Measurements from ENCODE around the gene ASB6. TPM values are rescaled to one million over a fixed set of nuclear protein-coding genes. Genes with fewer than 3 reads are reported as not detected.

The ASB6 gene
- total RNA-seq, 5 donors from 2014 or later (not counting 1 experiment from before 2014, with no cell fraction given), result 28.3 to 35.2 (median 30.8) TPM

- ChIA-PET CTCF (no interaction called here), POLR2A (no interaction called here)
- Histone ChIP-seq H3K4me3 (ENCODE audit: control insufficient read depth in 1 of 2, extremely low read depth in 1 of 2, low read length in 1 of 2) (no peak overlapping the region), H3K9me3 (no peaks in the 10 kb centered on the region), H3K4me1 (ENCODE audit: control insufficient read depth in 1 of 2, extremely low read depth in 1 of 2, insufficient read depth in 2 of 2, low read length in 2 of 2) (peaks cover 6 to 58% of the 10 kb centered on the region in 2 experiments), H3K36me3 (ENCODE audit: control insufficient read depth in 2 of 2, extremely low read depth in 1 of 2, insufficient read depth in 1 of 2, low read length in 1 of 2) (peaks cover 10 to 45% of the 10 kb centered on the region in 2 donors), H3K27ac (ENCODE audit: low read length) (no peak overlapping the region), H3K27me3 (replicated peaks in 1 of 2; ENCODE audit: control insufficient read depth in 2 of 2, extremely low read depth in 1 of 2, insufficient read depth in 2 of 2, low read length in 1 of 2) (no peaks in the 10 kb centered on the region)
- H3K36me3 Mint-ChIP-seq, result peaks cover 14% of the 10 kb centered on the region
- H3K27me3 Mint-ChIP-seq, result no peaks in the 10 kb centered on the region
- no peak overlapping the region for H3K4me3 Mint-ChIP-seq
- WGBS (ENCODE audit: insufficient coverage), result 87% methylated on average over 11 of the region's 19 CpGs
- no peak overlapping the region for H3K27ac Mint-ChIP-seq
- DNase-seq (no peak), ATAC-seq (replicated peaks in 1 of 4) (no peak)
- no peaks in the 10 kb centered on the region for H3K9me3 Mint-ChIP-seq
- H3K4me1 Mint-ChIP-seq, result peaks cover 49 to 59% (median 53%) of the 10 kb centered on the region in 3 donors
Observed at GRCh38 chr9:129631674-129632129, 10.2 kb downstream of the ASB6 start.

DNA sequence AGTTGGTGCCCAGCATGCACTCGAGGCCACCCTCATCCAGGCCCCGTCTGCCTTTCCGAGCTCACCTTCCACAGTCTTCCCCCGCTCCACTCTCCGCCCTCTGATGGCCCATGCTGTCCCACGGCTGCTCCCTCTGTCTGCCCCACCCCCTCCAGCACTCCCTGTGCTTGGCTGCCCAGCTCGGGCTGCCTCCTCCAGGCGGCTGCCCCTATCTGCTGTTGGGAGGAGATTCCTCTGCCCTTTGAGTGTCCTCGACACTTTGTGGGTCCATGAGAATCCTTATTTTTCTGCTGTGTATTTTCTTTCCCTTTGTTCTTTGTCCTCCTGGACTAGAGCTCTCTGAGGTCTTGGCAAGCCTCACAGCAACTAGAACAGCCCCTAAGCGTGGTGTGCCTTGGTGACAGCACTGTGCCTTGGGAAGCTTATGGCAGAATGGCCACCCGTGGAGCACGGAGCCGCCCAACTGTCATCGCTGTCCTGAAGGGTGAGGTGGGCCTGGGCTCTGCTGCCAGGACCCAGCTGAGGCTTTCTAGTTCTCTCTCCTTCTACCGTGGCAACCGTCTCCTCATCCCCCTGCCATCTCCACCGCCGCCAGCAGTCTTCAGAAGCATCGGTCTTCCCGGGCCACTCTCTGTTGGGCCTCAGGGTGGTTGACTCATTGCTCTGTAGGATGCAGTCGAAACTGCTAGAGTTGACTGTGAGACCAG is 10.8 kb downstream of the ASB6 start:
- POLR2A ChIA-PET, result no interaction called here
- ATAC-seq (replicated peaks in 1 of 4), result no peak

GRCh38 chr9:129629251-129629820 is 12.6 kb downstream of the ASB6 start:
- Mint-ChIP-seq H3K36me3 (peaks cover 3% of the 10 kb centered on the region), H3K9me3 (no peaks in the 10 kb centered on the region), H3K27ac (peak overlapping the region in 1 of 2 donors; percentile 66), H3K4me3 (peak overlapping the region in 2 of 3 donors; percentile 9 to 98), H3K27me3 (no peaks in the 10 kb centered on the region), H3K4me1 (peaks cover 64 to 69% (median 65%) of the 10 kb centered on the region in 3 donors)
- peaks cover 0 to 27% of the 10 kb centered on the region in 2 donors for H3K36me3 ChIP-seq (ENCODE audit: control insufficient read depth in 2 of 2, extremely low read depth in 1 of 2, insufficient read depth in 1 of 2, low read length in 1 of 2)
- DNase-seq (no peak), ATAC-seq (replicated peaks in 1 of 4) (no peak)
- no peak overlapping the region for H3K27ac ChIP-seq (ENCODE audit: low read length)
- ChIA-PET POLR2A (no interaction called here), CTCF (no interaction called here)
- WGBS (ENCODE audit: insufficient coverage), result no CpG with 5 or more reads among the region's 8 CpGs
- H3K27me3 ChIP-seq (replicated peaks in 1 of 2; ENCODE audit: control insufficient read depth in 2 of 2, extremely low read depth in 1 of 2, insufficient read depth in 2 of 2, low read length in 1 of 2), result no peaks in the 10 kb centered on the region
- no peak overlapping the region for H3K4me3 ChIP-seq (ENCODE audit: control insufficient read depth in 1 of 2, extremely low read depth in 1 of 2, low read length in 1 of 2)
- peaks cover 13 to 77% of the 10 kb centered on the region in 2 experiments for H3K4me1 ChIP-seq (ENCODE audit: control insufficient read depth in 1 of 2, extremely low read depth in 1 of 2, insufficient read depth in 2 of 2, low read length in 2 of 2)
- no peaks in the 10 kb centered on the region for H3K9me3 ChIP-seq

More for the DNA sequence above, 10.8 kb downstream of the ASB6 start:
- Mint-ChIP-seq H3K27ac (peak overlapping the region in 1 of 2 donors; percentile 6), H3K4me1 (peaks cover 51 to 60% (median 55%) of the 10 kb centered on the region in 3 donors), H3K4me3 (no peak overlapping the region), H3K36me3 (peaks cover 14% of the 10 kb centered on the region), H3K27me3 (no peaks in the 10 kb centered on the region), H3K9me3 (no peaks in the 10 kb centered on the region)
- CTCF ChIA-PET, result no interaction called here
- Histone ChIP-seq H3K9me3 (no peaks in the 10 kb centered on the region), H3K36me3 (ENCODE audit: control insufficient read depth in 2 of 2, extremely low read depth in 1 of 2, insufficient read depth in 1 of 2, low read length in 1 of 2) (peaks cover 10 to 42% of the 10 kb centered on the region in 2 donors), H3K27ac (ENCODE audit: low read length) (no peak overlapping the region), H3K27me3 (replicated peaks in 1 of 2; ENCODE audit: control insufficient read depth in 2 of 2, extremely low read depth in 1 of 2, insufficient read depth in 2 of 2, low read length in 1 of 2) (no peaks in the 10 kb centered on the region), H3K4me1 (ENCODE audit: control insufficient read depth in 1 of 2, extremely low read depth in 1 of 2, insufficient read depth in 2 of 2, low read length in 2 of 2) (peaks cover 6 to 61% of the 10 kb centered on the region in 2 experiments), H3K4me3 (ENCODE audit: control insufficient read depth in 1 of 2, extremely low read depth in 1 of 2, low read length in 1 of 2) (no peak overlapping the region)
- 95% methylated on average over 14 of the region's 21 CpGs for WGBS (ENCODE audit: insufficient coverage)
- no peak for DNase-seq

DNA sequence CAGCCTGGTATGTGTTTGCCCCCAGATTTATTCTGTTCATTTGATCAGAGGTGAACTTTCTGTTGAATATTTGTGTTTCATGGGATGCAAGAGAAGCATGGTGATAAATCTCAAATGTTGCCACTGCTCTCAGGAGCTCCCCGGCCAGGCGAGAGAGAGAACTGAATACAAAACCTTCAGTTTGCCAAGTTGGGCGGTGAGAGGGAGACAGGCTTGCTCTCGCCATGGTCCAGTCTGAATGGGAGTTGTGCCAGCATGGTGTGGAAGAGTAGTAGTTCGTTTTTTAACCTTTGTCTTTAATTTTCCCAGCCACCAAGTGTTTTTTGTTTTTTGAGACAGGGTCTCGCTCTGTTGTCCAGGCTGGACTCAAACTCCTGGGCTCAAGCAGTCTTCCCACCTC is 13.2 kb downstream of the ASB6 start:
- Histone ChIP-seq H3K4me1 (ENCODE audit: control insufficient read depth in 1 of 2, extremely low read depth in 1 of 2, insufficient read depth in 2 of 2, low read length in 2 of 2) (peaks cover 13 to 80% of the 10 kb centered on the region in 2 experiments), H3K9me3 (no peaks in the 10 kb centered on the region), H3K4me3 (ENCODE audit: control insufficient read depth in 1 of 2, extremely low read depth in 1 of 2, low read length in 1 of 2) (no peak overlapping the region), H3K36me3 (ENCODE audit: control insufficient read depth in 2 of 2, extremely low read depth in 1 of 2, insufficient read depth in 1 of 2, low read length in 1 of 2) (peaks cover 0 to 21% of the 10 kb centered on the region in 2 donors), H3K27me3 (replicated peaks in 1 of 2; ENCODE audit: control insufficient read depth in 2 of 2, extremely low read depth in 1 of 2, insufficient read depth in 2 of 2, low read length in 1 of 2) (peaks cover 0 to 3% of the 10 kb centered on the region in 2 experiments), H3K27ac (ENCODE audit: low read length) (no peak overlapping the region)
- Mint-ChIP-seq H3K36me3 (peaks cover 3% of the 10 kb centered on the region), H3K27me3 (peaks cover 0 to 3% of the 10 kb centered on the region in 2 donors), H3K27ac (peak overlapping the region; percentile 6 to 90), H3K9me3 (no peaks in the 10 kb centered on the region), H3K4me3 (peak overlapping the region in 2 of 3 donors; percentile 84 to 98), H3K4me1 (peaks cover 67 to 72% (median 69%) of the 10 kb centered on the region in 3 donors)
- DNase-seq, result no peak
- WGBS (ENCODE audit: insufficient coverage), result 80% methylated on average over 2 of the region's 6 CpGs
- ChIA-PET POLR2A (no interaction called here), CTCF (no interaction called here)
- no peak for ATAC-seq (replicated peaks in 1 of 4)

DNA sequence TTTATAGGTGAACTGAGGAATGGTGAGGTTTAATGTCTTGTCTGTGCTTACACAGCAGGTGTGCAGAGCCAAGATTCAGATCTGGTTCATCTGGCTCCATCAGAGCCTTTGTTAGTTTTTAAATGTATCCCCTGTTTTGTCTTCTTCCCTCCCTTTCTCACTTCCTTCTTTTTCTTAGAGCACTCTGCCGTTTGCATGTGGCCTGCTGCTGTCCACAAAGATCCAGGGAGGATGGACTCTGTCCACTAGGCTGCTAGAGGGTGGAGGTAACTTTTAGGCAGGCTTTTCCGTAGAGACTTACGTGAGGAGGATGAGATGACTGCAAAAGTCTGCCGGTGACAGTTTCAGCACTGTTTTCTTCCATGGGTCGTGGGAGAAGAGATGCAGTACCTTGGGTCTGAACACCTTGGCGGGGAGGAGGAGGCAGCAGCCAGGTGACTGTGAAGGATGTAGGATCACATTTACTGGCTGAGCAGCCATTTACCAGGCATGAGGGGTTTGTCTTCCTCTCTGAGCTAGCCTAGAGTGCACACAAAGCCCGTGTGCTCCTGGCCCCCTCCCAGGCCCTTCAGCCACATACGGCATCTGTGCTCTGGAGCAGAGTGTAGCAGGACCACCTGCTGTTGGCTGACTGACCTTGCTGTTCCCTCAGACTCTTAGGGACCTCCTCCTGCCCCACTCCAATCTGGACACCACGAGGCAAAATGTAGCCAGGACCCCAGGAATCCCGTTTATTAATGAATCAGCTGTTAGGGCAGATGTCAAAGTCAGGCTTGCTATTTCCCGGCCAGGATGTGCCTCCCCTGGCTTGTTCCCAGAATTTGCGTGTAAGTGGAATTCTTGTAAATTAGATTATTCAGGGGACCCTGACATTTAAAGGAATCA is 14.2 kb downstream of the ASB6 start:
- peak overlapping the region; percentile 22 for H3K27ac ChIP-seq (ENCODE audit: low read length)
- POLR2A ChIA-PET, result interaction anchor here in 1 of 2 donors (0.6 kb wide), 1 partner anchor 25 kb away, joined by 4 read pairs; no protein-coding TSS in a partner anchor

More for the DNA sequence above, 14.2 kb downstream of the ASB6 start:
- Mint-ChIP-seq H3K4me1 (peaks cover 67 to 74% (median 72%) of the 10 kb centered on the region in 3 donors), H3K4me3 (peak overlapping the region; percentile 84 to 98 (median 85)), H3K27me3 (peaks cover 6 to 8% of the 10 kb centered on the region in 2 donors), H3K27ac (peak overlapping the region; percentile 81 to 90), H3K36me3 (peaks cover 3% of the 10 kb centered on the region), H3K9me3 (no peaks in the 10 kb centered on the region)
- no peaks in the 10 kb centered on the region for H3K9me3 ChIP-seq
- peaks cover 0 to 11% of the 10 kb centered on the region in 2 donors for H3K36me3 ChIP-seq (ENCODE audit: control insufficient read depth in 2 of 2, extremely low read depth in 1 of 2, insufficient read depth in 1 of 2, low read length in 1 of 2)
- no peak for DNase-seq
- peak overlapping the region; percentile 88 to 95 for H3K4me3 ChIP-seq (ENCODE audit: control insufficient read depth in 1 of 2, extremely low read depth in 1 of 2, low read length in 1 of 2)
- H3K27me3 ChIP-seq (replicated peaks in 1 of 2; ENCODE audit: control insufficient read depth in 2 of 2, extremely low read depth in 1 of 2, insufficient read depth in 2 of 2, low read length in 1 of 2), result peaks cover 0 to 3% of the 10 kb centered on the region in 2 experiments
- WGBS (ENCODE audit: insufficient coverage), result 82% methylated on average over 9 of the region's 12 CpGs
- CTCF ChIA-PET, result interaction anchor here in 1 of 2 donors (0.6 to 4.8 kb wide), 4 partner anchors 110 to 497 kb away, joined by 3 to 45 read pairs (median 4); no protein-coding TSS in a partner anchor
- ATAC-seq (replicated peaks in 1 of 4), result no peak
- H3K4me1 ChIP-seq (ENCODE audit: control insufficient read depth in 1 of 2, extremely low read depth in 1 of 2, insufficient read depth in 2 of 2, low read length in 2 of 2), result peaks cover 13 to 79% of the 10 kb centered on the region in 2 experiments

All from T-cell (primary cell).